ENCODE results near the gene MLLT11.

The MLLT11 gene

GRCh38 chr1:151055581-151055980 lies 4.6 kb upstream of the MLLT11 start:
- no peak for DNase-seq (ENCODE audit: low read depth)
- no peak for TF ChIP-seq CTCF (IDR thresholded peaks at IDR 0.05; ENCODE audit: insufficient read depth, low read depth, low read length, missing control alignments)
- no peak overlapping the region for H3K4me3 ChIP-seq (ENCODE audit: low read length)

DNA sequence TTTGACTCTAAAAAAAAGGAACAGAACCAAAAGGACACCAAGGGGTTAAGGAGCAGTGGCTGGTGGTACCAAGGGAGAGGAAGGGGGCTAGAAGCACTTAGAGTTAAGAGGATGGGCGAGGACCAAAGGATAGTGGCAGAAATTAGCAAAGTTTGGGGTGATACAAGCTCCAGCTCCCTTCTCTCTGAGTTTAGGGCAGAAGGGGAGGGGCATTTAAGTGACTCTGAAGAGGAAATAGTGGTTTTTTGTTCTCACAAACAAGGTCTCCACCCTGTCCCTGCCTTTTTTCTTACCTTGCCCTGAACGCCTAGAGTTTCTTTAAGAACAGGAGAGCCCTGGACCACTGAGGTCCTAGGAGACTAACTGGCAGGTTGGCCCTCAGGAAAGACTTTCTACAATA lies 4.0 kb upstream of the MLLT11 start:
- H3K4me3 ChIP-seq (ENCODE audit: low read length): peak overlapping the region; percentile 25
- no peak for TF ChIP-seq CTCF (IDR thresholded peaks at IDR 0.05; ENCODE audit: insufficient read depth, low read depth, low read length, missing control alignments)
- no peak for DNase-seq (ENCODE audit: low read depth)

- no peak for TF ChIP-seq CTCF (IDR thresholded peaks at IDR 0.05; ENCODE audit: insufficient read depth, low read depth, low read length, missing control alignments)
- peak; percentile 97 for DNase-seq (ENCODE audit: low read depth)
- H3K4me3 ChIP-seq (ENCODE audit: low read length): peak overlapping the region; percentile 94
Observed at GRCh38 chr1:151058692-151059091, 1.5 kb upstream of the MLLT11 start.

DNA sequence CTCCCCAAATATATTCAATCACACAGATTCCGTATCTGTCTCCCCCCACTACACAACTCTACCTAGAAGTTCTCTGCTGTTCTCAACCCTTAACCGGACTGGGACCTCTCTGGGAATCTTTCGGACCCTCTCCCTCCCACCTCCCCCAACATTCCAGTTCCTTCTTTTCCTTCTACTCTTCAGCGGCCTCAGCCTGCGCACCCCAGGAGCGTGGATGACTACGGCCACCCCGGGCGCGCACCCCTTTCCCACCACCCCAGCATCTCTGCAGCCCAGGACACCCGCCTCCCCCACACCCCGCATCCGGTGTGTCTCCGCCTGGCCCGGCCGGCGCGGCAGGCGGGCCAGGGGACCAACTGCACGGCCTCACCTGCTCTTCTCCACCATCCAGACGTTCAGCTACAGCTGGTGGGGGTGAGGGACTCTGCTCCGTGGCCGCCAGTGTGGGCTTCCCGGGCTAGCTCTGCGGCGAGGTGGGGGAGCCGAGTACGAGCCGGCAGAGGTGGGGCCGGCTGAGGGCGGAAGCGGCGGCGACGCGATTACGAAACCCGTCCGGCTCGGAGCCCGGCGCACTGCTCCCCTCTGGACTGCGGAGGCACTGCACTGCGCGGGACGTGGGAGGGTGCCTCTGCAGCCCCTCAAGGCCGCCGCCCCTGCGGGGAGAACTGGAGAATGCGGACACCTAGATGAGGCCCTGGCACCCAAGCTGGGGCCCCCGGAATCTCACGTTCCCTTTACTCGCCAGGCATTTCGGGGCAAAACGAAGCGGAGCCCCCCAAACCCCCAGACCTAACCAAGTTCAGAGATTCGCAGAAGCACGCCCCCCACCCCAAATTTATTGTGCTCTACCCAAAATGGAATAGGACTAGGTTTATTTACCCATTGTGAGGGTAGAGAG lies 839 bp upstream of the MLLT11 start, which contains the start of gene CDC42SE1:
CDC42SE1 (minus strand) TSS at position 514 of the 898 bp plus-strand sequence. CDS start 3,892 bp downstream, outside the sequence.
- TF ChIP-seq CTCF (IDR thresholded peaks at IDR 0.05; ENCODE audit: insufficient read depth, low read depth, low read length, missing control alignments): peak; percentile 68
- H3K4me3 ChIP-seq (ENCODE audit: low read length): peak within 1 kb of the TSS; percentile 94
- peak; percentile 86 for DNase-seq (ENCODE audit: low read depth)

DNA sequence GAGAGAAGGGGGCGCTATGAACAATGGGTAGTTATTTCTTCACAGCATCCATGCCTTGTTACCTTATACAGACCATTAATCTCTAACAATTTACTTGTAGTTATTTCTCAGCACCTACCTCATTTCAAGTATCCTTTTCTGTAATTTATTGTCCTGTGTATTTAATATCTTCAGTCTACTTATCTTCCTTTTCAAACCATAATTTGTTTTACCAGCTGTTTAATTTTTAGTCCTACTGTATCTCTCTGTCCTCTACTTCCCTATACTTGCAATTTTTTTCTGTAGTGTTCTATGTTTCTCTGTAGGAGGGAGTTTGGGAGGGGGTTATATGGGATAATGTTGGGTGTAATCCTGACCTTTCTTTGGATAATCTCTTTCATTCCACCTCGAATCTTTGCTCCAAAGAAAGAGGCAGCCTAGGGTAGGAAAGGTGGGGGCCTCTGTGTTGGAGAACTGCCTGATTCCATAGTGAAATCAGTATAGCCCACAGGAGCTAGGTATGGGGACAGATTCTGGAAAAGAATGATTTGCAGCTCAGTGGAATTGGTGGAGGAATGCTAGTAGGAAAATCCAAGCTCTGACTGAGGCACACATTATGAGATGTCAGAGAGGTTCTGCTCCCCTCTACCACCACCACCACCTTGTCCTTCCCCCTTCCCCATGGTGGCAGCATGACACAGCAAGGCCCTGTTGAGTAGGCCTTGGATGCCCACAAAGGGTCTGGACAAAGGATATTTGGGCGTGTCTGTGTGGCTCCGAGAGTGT lies 642 bp downstream of the MLLT11 start:
- TF ChIP-seq CTCF (IDR thresholded peaks at IDR 0.05; ENCODE audit: insufficient read depth, low read depth, low read length, missing control alignments): no peak
- H3K4me3 ChIP-seq (ENCODE audit: low read length): peak overlapping the region; percentile 94
- DNase-seq (ENCODE audit: low read depth): no peak

DNA sequence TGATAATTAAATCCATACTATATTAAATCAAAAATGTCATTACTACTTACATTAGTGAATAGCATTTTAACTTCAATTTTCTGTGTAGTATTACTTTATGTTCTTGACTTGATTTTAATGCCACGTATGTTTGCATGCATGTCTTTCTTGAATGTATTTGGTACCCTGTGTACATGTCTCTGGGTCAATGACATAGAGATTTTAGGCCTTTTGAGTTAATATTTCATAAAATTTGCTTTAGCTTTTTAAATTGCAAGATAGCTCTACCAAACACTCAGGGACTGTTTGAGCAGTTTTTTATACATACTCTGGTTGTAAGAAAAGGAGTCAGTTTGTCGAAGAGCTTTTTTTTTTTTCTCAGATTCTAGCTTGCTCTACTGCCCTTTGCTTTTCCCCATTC lies 1.5 kb downstream of the MLLT11 start:
- no peak overlapping the region for H3K4me3 ChIP-seq (ENCODE audit: low read length)
- DNase-seq (ENCODE audit: low read depth): no peak
- no peak for TF ChIP-seq CTCF (IDR thresholded peaks at IDR 0.05; ENCODE audit: insufficient read depth, low read depth, low read length, missing control alignments)
